SK-N-SH treated with all-trans-retinoic acid at 6 μM for 48 hours (cell line): ENCODE results near the gene IL17RD.

ENCODE experiments used
- PATZ1 ChIP-seq: fragments of 250-450 bp; sonication (Bioruptor Pico); IDR thresholded peaks from 2 replicates; pipeline ENCODE4 v1.8.0; 2020; ENCODE audit warnings: mild to moderate bottlenecking, moderate library complexity, borderline replicate concordance
- ZNF70 ChIP-seq: fragments of 450-650 bp; formaldehyde crosslinking; IDR thresholded peaks from 2 replicates; pipeline ENCODE4 v1.5.0; 2020; ENCODE audit warnings: mild to moderate bottlenecking, moderate library complexity

GRCh38 chr3:57082481-57082880 lies 82.7 kb downstream of the IL17RD start:
- no peak for TF ChIP-seq PATZ1
- TF ChIP-seq ZNF70: no peak
